ENCODE results near the gene CDK10. TPM values are rescaled to one million over a fixed set of nuclear protein-coding genes. Genes with fewer than 3 reads are reported as not detected.
A peak's percentile ranks its signal among the peaks of the same experiment; 100 is the strongest.

Gene CDK10
- total and polyA plus RNA-seq, 9 of the 15 experiments (the other 6 are each of a cell fraction or from before 2014, with no cell fraction given) = 2.0 to 85.1 (median 40.1) TPM

DNA sequence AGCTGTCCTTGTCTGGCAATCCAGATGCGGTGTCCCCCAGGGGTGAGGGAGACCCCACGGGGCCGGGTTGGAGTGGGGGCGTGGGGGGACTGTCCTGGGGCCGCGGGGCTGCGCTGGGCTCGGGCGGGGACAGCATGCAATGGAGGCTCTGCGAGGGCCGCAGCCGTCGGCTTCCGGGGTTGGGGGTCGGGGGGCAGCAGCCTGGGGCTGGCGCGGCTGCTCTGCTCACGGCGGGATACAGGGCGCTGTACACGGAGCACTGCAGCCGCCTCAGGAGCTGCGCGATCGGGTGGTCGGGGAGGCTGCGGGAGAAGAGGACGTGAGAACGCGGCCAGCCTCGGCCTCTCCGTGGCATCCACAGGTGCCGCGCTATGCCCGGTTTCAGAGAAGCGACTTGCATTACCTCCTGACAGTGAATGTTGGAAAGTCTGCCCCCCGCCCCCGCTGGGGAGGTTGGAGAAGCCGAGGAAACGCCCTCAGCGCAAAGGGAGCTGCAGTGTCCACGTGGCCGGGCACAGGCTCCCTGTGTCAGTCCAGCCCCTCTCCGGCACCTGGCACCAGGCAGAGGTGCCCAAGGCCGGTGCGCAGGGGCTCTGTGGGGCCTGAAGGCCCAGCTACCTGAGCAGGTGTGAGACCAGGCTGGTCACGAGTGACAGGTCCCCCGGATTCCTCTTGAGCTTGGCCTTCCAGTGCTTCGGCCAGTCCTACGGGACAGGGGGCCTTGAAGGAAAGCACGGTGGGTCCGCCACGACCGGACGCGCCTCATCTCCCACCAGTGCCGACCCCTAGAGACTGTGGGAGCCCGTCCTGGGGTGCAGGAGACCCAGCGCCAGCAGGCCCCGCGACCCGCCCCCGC lies 24.4 kb downstream of the CDK10 start:
- Histone ChIP-seq H4K20me1 (replicated peaks; ENCODE audit: control insufficient read depth, insufficient read depth, low read length) (no peaks in the 10 kb centered on the region), H3K79me2 (ENCODE audit: control insufficient read depth, insufficient read depth, low read length) (peaks cover 30% of the 10 kb centered on the region), H2AFZ (ENCODE audit: low read depth, low read length) (no peak overlapping the region), H3K27ac (ENCODE audit: extremely low read depth, low read depth, low read length) (no peak overlapping the region), H3K9ac (ENCODE audit: insufficient read depth in 1 of 2, low read depth in 2 of 2, low read length in 2 of 2) (peak overlapping the region in 1 of 2 experiments; percentile 88; a peak in 3 of 4 replicates), H3K4me2 (ENCODE audit: insufficient read depth, low read length) (no peak overlapping the region), H3K36me3 (ENCODE audit: control insufficient read depth, insufficient read depth, low read length) (peaks cover 27% of the 10 kb centered on the region), H3K9me1 (ENCODE audit: control insufficient read depth, insufficient read depth, low read length) (no peaks in the 10 kb centered on the region), H3K27me3 (ENCODE audit: control insufficient read depth in 2 of 2, insufficient read depth in 2 of 2, low read length in 2 of 2) (no peaks in the 10 kb centered on the region), H3K4me3 (no peak overlapping the region), H3K9me3 (replicated peaks; ENCODE audit: control insufficient read depth, insufficient read depth, low read depth, low read length) (0 out of 2 replicates have a peak, but pooled peaks cover 2% of the 10 kb centered on the region), H3K4me1 (replicated peaks in 1 of 2; ENCODE audit: control insufficient read depth in 2 of 2, insufficient read depth in 2 of 2, low read length in 2 of 2) (peaks cover 18 to 82% of the 10 kb centered on the region in 2 experiments; a peak in 4 of 5 replicates)
- CTCF ChIA-PET (ENCODE audit: low intra/inter-chr PET ratio) = no interaction called here
- FAIRE-seq (no peak), ATAC-seq (no peak), DNase-seq (ENCODE audit: extremely low read depth in 1 of 4, low spot score in 3 of 4) (no peak)
- intact Hi-C loops (cut with micrococcal nuclease) (no loop called here), in situ Hi-C loops (cut with MboI) (no loop called here)
- POLR2A ChIA-PET = interaction anchor here (1.1 to 2.4 kb wide), 3 partner anchors 8 to 21 kb away, joined by 3 to 12 read pairs (median 6); no protein-coding TSS in a partner anchor
- 76% methylated on average over 33 of the region's 63 CpGs for WGBS (ENCODE audit: insufficient coverage, low coverage, missing lambda C conversion rate)
- no TSS peak for BruUV-seq (replicated peaks)
- TF ChIP-seq, protein P1, sequence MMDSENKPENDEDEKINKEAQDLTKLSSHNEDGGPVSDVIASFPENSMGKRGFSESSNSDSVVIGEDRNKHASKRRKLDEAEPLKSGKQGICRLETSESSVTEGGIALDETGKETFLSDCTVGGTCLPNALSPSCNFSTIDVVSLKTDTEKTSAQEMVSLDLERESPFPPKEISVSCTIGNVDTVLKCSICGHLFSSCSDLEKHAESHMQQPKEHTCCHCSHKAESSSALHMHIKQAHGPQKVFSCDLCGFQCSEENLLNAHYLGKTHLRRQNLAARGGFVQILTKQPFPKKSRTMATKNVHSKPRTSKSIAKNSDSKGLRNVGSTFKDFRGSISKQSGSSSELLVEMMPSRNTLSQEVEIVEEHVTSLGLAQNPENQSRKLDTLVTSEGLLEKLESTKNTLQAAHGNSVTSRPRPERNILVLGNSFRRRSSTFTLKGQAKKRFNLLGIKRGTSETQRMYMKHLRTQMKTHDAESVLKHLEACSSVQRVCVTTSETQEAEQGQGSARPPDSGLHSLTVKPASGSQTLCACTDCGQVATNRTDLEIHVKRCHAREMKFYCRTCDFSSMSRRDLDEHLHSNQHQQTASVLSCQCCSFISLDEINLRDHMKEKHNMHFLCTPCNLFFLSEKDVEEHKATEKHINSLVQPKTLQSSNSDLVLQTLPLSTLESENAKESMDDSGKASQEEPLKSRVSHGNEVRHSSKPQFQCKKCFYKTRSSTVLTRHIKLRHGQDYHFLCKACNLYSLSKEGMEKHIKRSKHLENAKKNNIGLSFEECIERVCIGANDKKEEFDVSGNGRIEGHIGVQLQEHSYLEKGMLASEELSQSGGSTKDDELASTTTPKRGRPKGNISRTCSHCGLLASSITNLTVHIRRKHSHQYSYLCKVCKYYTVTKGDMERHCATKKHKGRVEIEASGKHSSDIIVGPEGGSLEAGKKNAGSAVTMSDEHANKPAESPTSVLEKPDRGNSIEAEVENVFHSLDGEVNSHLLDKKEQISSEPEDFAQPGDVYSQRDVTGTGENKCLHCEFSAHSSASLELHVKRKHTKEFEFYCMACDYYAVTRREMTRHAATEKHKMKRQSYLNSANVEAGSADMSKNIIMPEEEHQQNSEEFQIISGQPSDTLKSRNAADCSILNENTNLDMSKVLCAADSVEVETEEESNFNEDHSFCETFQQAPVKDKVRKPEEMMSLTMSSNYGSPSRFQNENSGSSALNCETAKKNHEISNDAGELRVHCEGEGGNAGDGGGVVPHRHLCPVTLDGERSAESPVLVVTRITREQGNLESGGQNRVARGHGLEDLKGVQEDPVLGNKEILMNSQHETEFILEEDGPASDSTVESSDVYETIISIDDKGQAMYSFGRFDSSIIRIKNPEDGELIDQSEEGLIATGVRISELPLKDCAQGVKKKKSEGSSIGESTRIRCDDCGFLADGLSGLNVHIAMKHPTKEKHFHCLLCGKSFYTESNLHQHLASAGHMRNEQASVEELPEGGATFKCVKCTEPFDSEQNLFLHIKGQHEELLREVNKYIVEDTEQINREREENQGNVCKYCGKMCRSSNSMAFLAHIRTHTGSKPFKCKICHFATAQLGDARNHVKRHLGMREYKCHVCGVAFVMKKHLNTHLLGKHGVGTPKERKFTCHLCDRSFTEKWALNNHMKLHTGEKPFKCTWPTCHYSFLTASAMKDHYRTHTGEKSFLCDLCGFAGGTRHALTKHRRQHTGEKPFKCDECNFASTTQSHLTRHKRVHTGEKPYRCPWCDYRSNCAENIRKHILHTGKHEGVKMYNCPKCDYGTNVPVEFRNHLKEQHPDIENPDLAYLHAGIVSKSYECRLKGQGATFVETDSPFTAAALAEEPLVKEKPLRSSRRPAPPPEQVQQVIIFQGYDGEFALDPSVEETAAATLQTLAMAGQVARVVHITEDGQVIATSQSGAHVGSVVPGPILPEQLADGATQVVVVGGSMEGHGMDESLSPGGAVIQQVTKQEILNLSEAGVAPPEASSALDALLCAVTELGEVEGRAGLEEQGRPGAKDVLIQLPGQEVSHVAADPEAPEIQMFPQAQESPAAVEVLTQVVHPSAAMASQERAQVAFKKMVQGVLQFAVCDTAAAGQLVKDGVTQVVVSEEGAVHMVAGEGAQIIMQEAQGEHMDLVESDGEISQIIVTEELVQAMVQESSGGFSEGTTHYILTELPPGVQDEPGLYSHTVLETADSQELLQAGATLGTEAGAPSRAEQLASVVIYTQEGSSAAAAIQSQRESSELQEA (IDR thresholded peaks at IDR 0.05; ENCODE audit: low read depth) = no peak
